GM18909 (cell line): ENCODE data around the gene MLPH.

Source experiments
- ATAC-seq: cut with Tn5 transposase; IDR thresholded peaks from one replicate; pipeline ENCODE4 v1.9.1; 2021; ENCODE audit warnings: mild to moderate bottlenecking; ENCODE audit not compliant: unreplicated experiment, poor library complexity

The MLPH gene

GRCh38 chr2:237596520-237597195 is 109.6 kb downstream of the MLPH start:
- no peak for ATAC-seq

DNA sequence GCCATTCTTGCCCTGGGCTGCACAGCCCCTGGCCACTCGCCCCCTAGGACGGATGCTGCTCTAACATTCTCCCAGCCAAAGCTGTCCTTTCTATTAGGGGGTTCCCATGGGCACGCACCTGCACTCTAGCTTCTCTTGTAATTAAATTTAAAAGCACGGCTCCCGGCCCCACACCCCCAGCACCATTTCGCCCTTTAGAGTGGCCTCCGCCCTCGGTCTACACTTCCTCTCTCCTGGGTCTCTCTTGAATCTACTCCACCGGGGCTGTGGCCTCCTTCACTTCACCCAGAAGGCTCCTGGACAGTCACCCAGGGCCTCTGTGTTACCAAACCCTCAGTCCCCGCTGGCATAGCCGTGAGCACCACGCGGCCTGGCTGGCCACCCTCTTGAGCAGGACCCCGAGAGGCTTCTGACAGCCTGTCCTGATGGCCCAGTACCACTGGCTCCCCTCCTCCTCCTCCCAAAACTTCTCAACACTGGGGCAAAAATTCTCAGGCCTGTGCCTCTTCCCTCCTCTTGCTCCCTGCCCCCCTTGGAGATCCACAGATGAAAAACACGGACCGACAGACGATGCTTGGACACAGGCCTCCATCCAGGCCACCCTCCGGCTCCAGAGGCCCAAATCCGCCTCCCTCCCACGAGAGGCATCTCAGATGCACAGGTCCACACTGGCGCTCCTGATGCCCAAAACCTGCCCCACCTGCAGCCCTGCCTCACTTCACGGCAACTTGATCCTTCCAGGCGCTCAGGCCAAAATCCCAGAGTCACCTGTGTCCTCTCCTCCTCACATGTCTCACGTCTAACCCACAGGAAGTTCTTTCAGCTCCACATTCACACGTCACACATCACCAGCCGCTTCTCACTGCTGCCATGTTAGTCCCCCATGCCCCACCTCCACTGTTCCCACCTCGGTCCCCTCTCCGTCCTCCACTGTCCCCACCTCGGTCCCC is 110.4 kb downstream of the MLPH start:
- no peak for ATAC-seq

- no peak for ATAC-seq
Observed at GRCh38 chr2:237598468-237599208, 111.6 kb downstream of the MLPH start.

- ATAC-seq: no peak
Observed at GRCh38 chr2:237599465-237600110, 112.5 kb downstream of the MLPH start.

DNA sequence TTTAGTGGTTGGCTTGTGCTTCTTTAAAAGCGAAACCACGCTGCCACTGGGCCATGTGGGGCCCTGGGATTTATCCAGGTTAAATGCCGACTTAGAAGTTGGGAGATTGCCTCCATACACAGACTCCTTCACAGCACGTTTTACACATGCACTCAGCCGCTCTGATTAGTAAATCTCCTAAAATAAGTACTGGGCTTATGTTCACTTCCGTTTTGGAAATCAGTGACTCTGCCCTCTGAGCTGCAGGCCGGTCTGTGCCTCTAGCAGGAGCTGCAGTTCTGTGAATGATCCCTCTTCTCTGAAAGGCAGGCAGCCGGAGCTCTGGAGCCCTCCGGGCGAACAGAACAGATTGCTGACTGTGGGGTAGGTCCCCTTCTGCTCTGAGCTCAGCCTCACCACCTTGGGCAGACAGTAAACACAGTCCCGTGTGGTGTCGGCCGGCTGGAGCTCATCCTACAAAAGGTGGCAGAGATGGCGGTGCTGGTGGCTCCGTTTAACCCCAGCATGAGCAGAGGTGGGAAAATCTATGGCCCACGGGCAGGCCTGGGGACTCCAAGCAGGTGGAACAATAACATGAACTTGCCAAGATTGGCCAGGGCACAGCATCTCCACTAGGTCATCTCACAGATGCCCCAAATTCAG is 113.3 kb downstream of the MLPH start:
- no peak for ATAC-seq

DNA sequence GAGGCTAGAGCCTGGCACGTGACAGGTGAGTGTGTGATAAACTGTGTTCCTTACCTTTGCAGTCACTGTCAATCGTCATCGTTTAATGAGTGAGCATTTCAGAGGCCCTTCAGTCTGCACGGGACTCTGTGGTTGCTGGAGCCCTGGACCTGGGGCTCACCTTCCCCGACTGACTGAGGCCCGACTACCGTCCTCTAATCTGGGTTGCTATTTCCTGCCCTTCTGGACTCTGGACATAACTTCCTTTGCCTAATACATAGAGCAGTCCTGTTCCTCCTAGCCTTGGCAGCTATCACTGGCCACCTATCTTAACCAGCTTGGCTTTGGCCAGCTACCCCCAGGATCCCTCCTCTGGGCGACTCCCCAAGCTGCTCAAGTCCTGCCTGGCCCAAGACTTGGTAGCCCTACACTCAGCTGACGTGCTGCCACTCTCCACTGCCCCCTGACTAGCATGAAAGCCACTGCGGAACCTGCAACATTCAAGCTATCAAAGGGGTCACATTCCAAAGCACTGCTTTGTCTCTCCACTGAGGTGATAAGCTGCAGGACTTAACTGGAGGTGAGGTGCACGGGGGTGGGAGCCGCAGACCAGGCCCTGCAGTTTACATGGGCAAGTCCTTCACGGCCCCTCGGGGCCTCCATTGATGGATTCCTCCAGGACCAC is 114.5 kb downstream of the MLPH start:
- no peak for ATAC-seq

GRCh38 chr2:237602409-237602808 is 115.4 kb downstream of the MLPH start:
- no peak for ATAC-seq

DNA sequence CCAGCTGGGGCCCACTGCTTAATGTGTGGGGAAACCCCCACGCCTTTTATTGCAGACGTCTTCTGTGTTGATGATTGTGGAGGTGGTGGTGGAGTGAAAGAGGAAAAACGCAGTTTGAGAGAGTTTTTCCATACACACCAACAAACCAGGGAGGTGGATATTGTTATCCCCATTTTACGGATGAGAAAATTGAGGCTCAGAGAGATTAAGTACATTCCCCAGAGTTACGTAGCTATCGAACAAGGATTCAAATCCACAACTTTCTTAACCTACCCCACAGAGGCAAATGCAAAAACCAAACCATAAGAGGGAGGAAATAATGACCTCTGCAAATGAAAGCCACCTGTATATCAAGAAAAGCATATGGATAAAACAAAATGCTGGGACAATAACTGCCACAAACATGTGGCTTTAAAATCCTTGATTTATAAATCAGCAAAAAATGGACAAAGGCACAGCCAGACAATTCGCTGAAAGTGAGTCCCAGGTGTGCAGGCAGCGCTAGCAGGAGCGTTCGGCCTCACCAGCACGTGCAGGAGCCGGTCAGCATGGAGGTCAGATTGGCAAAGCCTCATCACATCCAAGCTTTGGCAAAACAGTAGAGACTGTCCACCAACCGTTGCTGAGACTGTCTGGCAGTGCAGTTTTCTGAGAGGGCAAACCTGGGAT is 116.1 kb downstream of the MLPH start:
- ATAC-seq: no peak

DNA sequence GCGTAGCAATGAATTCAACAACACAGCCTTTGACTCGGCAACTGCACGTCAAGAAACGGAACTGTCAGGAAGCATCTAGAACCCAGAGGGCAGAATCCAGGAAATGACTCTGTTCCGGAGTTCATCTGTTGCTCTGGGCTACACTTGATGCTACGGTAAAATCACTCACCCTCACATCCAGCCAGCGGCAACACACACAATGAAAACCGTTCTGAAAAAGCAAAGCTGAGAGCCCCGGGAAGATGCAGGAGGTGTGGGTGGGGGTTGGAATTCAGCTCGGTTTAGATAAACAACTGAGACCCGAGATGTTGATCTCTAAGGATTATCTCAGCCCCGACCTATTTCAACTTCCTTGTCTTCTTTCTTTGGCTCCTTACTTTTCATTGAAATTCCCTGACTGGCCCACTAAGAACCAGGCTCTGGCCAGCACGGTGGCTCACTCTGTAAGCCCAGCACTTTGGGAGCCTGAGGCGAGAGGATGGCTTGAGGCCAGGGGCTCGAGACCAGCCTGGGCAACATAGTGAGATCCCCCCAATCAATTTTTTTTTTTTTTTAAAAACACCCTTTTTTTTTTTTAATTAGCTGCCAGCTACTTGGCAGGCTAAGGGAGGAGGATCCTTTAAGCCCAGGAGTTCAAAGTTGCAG is 116.8 kb downstream of the MLPH start:
- no peak for ATAC-seq

GRCh38 chr2:237604391-237604790 is 117.3 kb downstream of the MLPH start:
- no peak for ATAC-seq
